Large intestine (tissue), 3 donors: ENCODE data around the gene B9D2. TPM values are rescaled to one million over a fixed set of nuclear protein-coding genes. Genes with fewer than 3 reads are reported as not detected.
"Not testable (repeated sequence)": the region's sequence is repeated elsewhere in the genome, so short reads cannot be mapped to it uniquely, and the experiment has no call there.

Source experiments
- DNase-seq, 2 donors: peaks; one replicate each; pipeline versions ENCODE4 v3.0.0 to v3.0.0-alpha.2; 2013
- H3K27ac ChIP-seq: one replicate; pipeline ENCODE4 v1.5.1; 2013; ENCODE audit warnings: low read length
- H3K27me3 ChIP-seq: 2 replicates; pipeline ENCODE4 v1.6.1; 2013; ENCODE audit warnings: low read length; ENCODE audit not compliant: control insufficient read depth, insufficient read depth
- H3K36me3 ChIP-seq: 2 replicates; pipeline ENCODE4 v1.6.1; 2013; ENCODE audit warnings: low read length; ENCODE audit not compliant: control insufficient read depth, insufficient read depth
- H3K4me1 ChIP-seq: one replicate; pipeline ENCODE4 v1.6.1; 2013; ENCODE audit warnings: low read length; ENCODE audit not compliant: control insufficient read depth, insufficient read depth
- H3K4me3 ChIP-seq: one replicate; pipeline ENCODE4 v1.5.1; 2013; ENCODE audit warnings: low read length
- H3K9me3 ChIP-seq: one replicate; pipeline ENCODE4 v1.6.1; 2013; ENCODE audit warnings: mild to moderate bottlenecking, low read depth, low read length, moderate library complexity; ENCODE audit not compliant: control insufficient read depth
- WGBS: methylation state at CpG from one replicate; pipeline ENCODE4 v1.1.5; 2013; ENCODE audit warnings: low lambda C conversion rate; ENCODE audit not compliant: insufficient coverage; 5-methylcytosine and 5-hydroxymethylcytosine counted together
- polyA plus RNA-seq: library from polyadenylated mRNA; unstranded; fragments of 120-200 nt; gene quantifications from one replicate; pipeline ENCODE4 v1.2.1, GENCODE V29; 2013

Gene B9D2
- polyA plus RNA-seq, 1 donor: 5.1 TPM

- Histone ChIP-seq H3K27me3 (no peaks in the 10 kb centered on the region), H3K4me1 (no peaks in the 10 kb centered on the region), H3K4me3 (no peak overlapping the region), H3K9me3 (no peaks in the 10 kb centered on the region), H3K27ac (no peak overlapping the region), H3K36me3 (peaks cover 29% of the 10 kb centered on the region)
- WGBS: 100% methylated on average over 1 of the region's 12 CpGs
- no peak for DNase-seq
Observed at GRCh38 chr19:41392775-41393174, 28.8 kb upstream of the B9D2 start.

GRCh38 chr19:41391618-41392017, 27.7 kb upstream of the B9D2 start:
- Histone ChIP-seq H3K4me1 (no peaks in the 10 kb centered on the region), H3K4me3 (no peak overlapping the region), H3K27ac (no peak overlapping the region), H3K36me3 (peaks cover 37% of the 10 kb centered on the region), H3K9me3 (peaks cover under 1% of the 10 kb centered on the region), H3K27me3 (no peaks in the 10 kb centered on the region)
- no CpG with 5 or more reads among the region's 11 CpGs for WGBS
- DNase-seq: no peak

DNA sequence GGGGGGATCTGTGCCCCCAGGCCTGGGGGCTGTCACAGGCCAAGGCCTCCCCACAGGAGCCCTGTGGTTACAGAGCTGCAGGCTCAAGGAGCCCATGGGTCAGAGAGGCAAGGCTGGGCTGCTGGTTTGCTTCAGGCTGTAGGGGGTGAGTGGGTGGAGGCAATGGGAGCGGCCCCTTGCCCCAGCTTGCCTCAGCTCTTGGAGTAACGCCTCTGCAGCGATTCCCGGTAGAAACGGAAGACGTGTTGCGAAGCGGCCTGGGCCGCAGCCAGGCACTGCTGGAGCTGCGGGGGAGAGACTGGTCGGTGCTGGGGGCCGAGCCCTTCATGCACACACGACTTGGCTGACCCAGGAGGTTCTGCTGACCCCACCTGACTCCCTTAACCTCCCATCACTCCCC, 22.5 kb upstream of the B9D2 start:
- Histone ChIP-seq H3K4me3 (no peak overlapping the region), H3K4me1 (no peaks in the 10 kb centered on the region), H3K27ac (no peak overlapping the region), H3K36me3 (peaks cover 40% of the 10 kb centered on the region), H3K9me3 (peaks cover 3% of the 10 kb centered on the region), H3K27me3 (no peaks in the 10 kb centered on the region)
- DNase-seq: no peak
- WGBS: no CpG with 5 or more reads among the region's 13 CpGs

DNA sequence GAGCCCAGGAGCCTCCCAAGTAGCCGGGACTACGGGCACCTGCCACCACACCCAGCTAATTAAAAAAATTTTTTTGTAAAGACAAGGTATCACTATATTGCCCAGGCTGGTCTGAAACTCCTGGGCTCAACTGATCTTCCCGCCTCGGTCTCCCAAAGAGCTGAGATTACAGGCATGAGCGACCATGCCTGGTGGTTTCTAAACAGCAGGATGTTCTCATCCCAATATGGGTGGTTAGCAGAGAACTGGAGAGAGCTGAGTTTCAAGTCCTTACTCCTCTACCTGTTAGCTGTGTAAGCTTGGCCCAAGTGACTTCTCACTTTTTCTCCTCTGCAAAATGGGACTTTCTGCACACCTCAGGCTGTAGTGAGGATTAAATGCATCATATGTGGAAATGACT, 20.4 kb upstream of the B9D2 start:
- H3K36me3 ChIP-seq: peaks cover 22% of the 10 kb centered on the region

DNA sequence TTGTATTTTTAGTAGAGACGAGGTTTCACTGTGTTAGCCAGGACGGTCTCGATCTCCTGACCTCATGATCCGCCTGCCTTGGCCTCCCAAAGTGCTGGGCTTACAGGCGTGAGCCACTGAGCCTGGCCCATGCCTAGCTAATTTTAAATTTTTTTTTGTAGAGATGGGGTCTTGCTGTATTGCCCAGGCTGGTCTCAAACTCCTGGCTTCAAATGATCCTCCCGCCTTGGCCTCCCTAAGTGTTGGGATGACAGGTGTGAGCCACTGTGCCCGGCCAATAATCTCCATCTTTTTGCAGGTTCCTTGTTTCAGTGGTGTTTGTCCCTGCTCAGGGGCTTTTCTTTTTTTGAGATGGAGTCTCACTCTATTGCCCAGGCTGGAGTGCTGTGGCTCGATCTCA, 17.6 kb upstream of the B9D2 start:
- WGBS: 100% methylated on average over 1 of the region's 8 CpGs
- H3K27ac ChIP-seq, H3K36me3 ChIP-seq: not testable (repeated sequence)

More for the DNA sequence above, 20.4 kb upstream of the B9D2 start:
- no CpG with 5 or more reads among the region's 5 CpGs for WGBS
- Histone ChIP-seq H3K27ac (no peak overlapping the region), H3K4me1 (no peaks in the 10 kb centered on the region), H3K4me3 (no peak overlapping the region), H3K27me3 (no peaks in the 10 kb centered on the region), H3K9me3 (peaks cover 3% of the 10 kb centered on the region)
- DNase-seq: no peak

GRCh38 chr19:41377977-41378709, 14.2 kb upstream of the B9D2 start:
- Histone ChIP-seq H3K36me3 (peaks cover 3% of the 10 kb centered on the region), H3K27me3 (no peaks in the 10 kb centered on the region), H3K4me3 (no peak overlapping the region), H3K4me1 (peaks cover 3% of the 10 kb centered on the region), H3K9me3 (no peaks in the 10 kb centered on the region), H3K27ac (no peak overlapping the region)
- no peak for DNase-seq
- whole genome bisulfite sequencing: no CpG with 5 or more reads among the region's 9 CpGs

More for the DNA sequence above, 17.6 kb upstream of the B9D2 start:
- not testable (repeated sequence) for H3K9me3 ChIP-seq, H3K27me3 ChIP-seq, H3K4me3 ChIP-seq, DNase-seq, H3K4me1 ChIP-seq

GRCh38 chr19:41376998-41377365, 13.0 kb upstream of the B9D2 start:
- 100% methylated on average over 1 of the region's 8 CpGs for WGBS

DNA sequence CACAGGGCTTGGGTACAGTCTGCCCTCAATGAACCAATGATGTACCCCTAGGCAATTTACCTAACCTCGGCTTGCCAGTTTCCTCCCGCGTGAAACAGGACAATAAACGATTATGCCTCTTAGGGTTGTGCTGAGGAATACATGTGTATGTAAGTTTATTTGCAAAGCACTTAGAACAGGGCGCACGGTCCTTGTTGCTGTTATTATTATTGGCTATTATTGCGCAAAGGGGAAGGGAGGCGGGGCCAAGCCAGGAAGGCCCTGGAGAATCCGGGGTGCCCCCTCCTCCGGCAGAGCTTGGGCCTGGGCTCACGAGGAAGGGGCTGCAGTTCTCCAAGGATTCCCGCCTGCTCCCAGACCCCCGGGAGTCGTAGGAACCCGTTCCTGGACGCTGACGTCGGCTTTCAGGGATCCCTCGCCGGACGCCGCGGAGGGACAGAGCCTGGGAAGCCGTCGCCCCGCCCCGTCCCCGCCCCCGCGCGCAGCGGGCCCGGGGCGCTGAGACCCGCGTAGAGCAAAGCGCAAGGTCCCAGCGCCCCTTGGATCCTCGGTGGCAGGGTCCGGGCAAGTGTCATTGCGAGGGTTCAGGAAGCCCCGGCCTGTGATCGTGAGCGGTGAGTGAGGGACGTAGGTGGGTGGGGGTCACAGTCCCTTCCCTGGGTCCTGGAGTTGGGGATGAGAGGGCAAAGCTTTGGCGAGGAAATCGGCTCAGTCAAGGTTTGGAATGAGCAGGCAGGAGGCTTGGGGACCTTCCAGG, 12.5 kb upstream of the B9D2 start, which contains the start of gene TMEM91:
Gene TMEM91 (plus strand): TSS at position 293 of the 757 bp plus-strand sequence. CDS start 1,777 bp downstream, outside the sequence.
- no CpG with 5 or more reads among the region's 47 CpGs for WGBS
- Histone ChIP-seq H3K4me1 (peaks cover 3% of the 10 kb centered on the region), H3K36me3 (no peaks in the 10 kb centered on the region), H3K27me3 (no peaks in the 10 kb centered on the region), H3K9me3 (no peaks in the 10 kb centered on the region), H3K27ac (no peak within 1 kb of the TSS), H3K4me3 (peak within 1 kb of the TSS; percentile 43)
- DNase-seq: peak in 1 of 2 donors; percentile 71

More at GRCh38 chr19:41376998-41377365, 13.0 kb upstream of the B9D2 start:
- Histone ChIP-seq H3K27me3 (no peaks in the 10 kb centered on the region), H3K4me3 (peak overlapping the region; percentile 43), H3K4me1 (peaks cover 3% of the 10 kb centered on the region), H3K36me3 (no peaks in the 10 kb centered on the region), H3K9me3 (no peaks in the 10 kb centered on the region), H3K27ac (no peak overlapping the region)
- DNase-seq: no peak

- Histone ChIP-seq H3K36me3 (no peaks in the 10 kb centered on the region), H3K4me3 (no peak overlapping the region), H3K9me3 (no peaks in the 10 kb centered on the region), H3K4me1 (peaks cover 3% of the 10 kb centered on the region), H3K27ac (no peak overlapping the region), H3K27me3 (no peaks in the 10 kb centered on the region)
- DNase-seq: peak; percentile 46 to 61
- WGBS: 40% methylated on average over 1 of the region's 12 CpGs
Observed at GRCh38 chr19:41373993-41374392, 10.0 kb upstream of the B9D2 start.

GRCh38 chr19:41372501-41372900, 8.6 kb upstream of the B9D2 start:
- no peaks in the 10 kb centered on the region for H3K9me3 ChIP-seq
- DNase-seq: no peak
- H3K4me1 ChIP-seq: peaks cover 12% of the 10 kb centered on the region
- no peaks in the 10 kb centered on the region for H3K36me3 ChIP-seq
- H3K27ac ChIP-seq: no peak overlapping the region
- H3K27me3 ChIP-seq: no peaks in the 10 kb centered on the region
- no peak overlapping the region for H3K4me3 ChIP-seq
- 100% methylated on average over 1 of the region's 2 CpGs for WGBS
